Skeletal muscle satellite cell (primary cell): ENCODE results near the gene SLC6A17. TPM values are rescaled to one million over a fixed set of nuclear protein-coding genes. Genes with fewer than 3 reads are reported as not detected.

ENCODE experiments used
- H3K27me3 ChIP-seq: 2 replicates; pipeline ENCODE4 v1.7.0; 2013; ENCODE audit warnings: low read length; ENCODE audit not compliant: control insufficient read depth, insufficient read depth
- H3K36me3 ChIP-seq: 2 replicates; pipeline ENCODE4 v1.7.0; 2013; ENCODE audit warnings: mild to moderate bottlenecking, control low read depth, low read length; ENCODE audit not compliant: insufficient read depth
- H3K4me1 ChIP-seq: 2 replicates; pipeline ENCODE4 v1.7.0; 2013; ENCODE audit warnings: low read length; ENCODE audit not compliant: control insufficient read depth, insufficient read depth
- H3K4me2 ChIP-seq: 2 replicates; pipeline ENCODE4 v1.7.0; 2013; ENCODE audit warnings: mild to moderate bottlenecking, low read length
- H3K4me3 ChIP-seq: 2 replicates; pipeline ENCODE4 v1.7.0; 2013; ENCODE audit warnings: low read length
- H3K9ac ChIP-seq: 2 replicates; pipeline ENCODE4 v1.7.0; 2013; ENCODE audit warnings: mild to moderate bottlenecking, low read depth, low read length, moderate library complexity
- H3K9me3 ChIP-seq: replicated peaks from 2 replicates; pipeline ENCODE4 v1.7.0; 2013; ENCODE audit warnings: mild to moderate bottlenecking, control low read depth, low read length
- total RNA-seq: library from RNA; depleted of rRNA; stranded (reverse); fragments of >200 nt; gene quantifications from 2 replicates; pipeline ENCODE4 v1.2.3, GENCODE V29; 2012; rRNA removed

SLC6A17 gene
- 0.25 and 0.66 TPM in 2 replicates for total RNA-seq

DNA sequence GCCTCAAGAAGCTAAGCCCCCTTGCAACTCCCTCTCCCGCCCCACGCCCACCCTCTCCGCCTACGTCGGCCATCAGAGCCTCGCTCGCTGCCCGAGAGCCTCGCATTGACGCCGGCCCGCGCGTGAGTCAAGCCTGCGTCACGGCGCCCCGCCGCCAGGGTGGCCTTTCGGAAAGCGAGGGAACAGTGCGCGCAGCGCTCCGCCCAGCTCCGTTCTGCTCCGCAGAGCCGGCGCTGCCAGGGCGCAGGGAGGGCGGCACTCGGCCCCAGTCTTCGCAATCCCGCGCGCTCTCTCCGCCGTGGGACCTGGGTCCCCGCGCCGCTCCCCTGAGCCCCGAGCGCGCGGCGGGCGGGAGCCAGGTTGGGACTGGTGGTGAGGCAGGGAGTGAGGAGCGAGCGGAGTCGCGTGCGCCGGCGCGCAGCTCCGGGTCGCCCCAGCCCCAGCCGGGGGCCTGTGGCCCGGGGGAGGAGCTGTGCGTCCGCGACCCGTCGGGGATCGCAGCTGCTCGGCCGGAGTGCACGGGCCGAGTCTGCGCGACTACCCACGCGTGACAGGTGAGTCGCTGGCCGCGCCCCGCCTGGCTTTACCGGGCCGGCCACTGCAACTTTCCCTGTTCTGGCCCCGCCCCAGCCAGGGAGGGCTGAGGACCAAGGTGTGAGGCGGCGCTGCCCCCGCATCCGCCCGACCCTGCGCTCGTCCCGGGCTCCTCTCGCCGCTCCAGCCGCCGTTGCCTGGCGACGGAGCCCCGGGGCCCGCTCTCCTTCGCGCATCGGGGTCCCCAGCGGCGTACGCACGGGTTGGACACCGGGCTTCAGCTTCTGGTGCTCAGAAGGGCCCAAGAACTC is at the start of gene SLC6A17:
Gene SLC6A17 (plus strand): TSS at position 165 of the 845 bp plus-strand sequence. CDS start 16,436 bp downstream, outside the sequence.
- Histone ChIP-seq H3K9me3 (no peaks in the 10 kb centered on the region), H3K27me3 (peaks cover 78% of the 10 kb centered on the region), H3K4me3 (peak within 1 kb of the TSS; percentile 59), H3K4me2 (peak within 1 kb of the TSS; percentile 86), H3K4me1 (peaks cover 11% of the 10 kb centered on the region), H3K9ac (no peak within 1 kb of the TSS), H3K36me3 (no peaks in the 10 kb centered on the region)

DNA sequence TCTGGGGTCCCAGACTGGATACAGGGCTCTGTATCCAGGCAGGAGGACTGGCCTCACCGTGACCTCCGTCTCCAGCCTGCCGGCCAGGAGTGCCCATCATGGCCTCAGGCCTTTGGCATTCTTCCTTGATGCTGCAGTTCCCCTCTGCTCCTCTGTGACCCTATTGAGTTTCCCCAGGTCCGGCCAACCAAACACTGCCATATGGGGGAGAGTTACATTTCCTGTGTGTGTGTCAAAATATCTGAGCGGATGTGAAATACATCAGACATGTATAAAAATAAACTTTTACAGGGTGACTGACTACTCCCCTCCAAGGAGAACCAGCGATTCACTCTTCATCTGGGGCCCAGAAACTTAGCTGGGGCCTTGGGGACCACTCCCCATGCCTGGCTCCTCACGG is 48.2 kb upstream of the SLC6A17 start:
- Histone ChIP-seq H3K36me3 (no peaks in the 10 kb centered on the region), H3K4me3 (no peak overlapping the region), H3K9me3 (no peaks in the 10 kb centered on the region), H3K9ac (no peak overlapping the region), H3K27me3 (peaks cover 56% of the 10 kb centered on the region), H3K4me1 (peaks cover 5% of the 10 kb centered on the region), H3K4me2 (no peak overlapping the region)

DNA sequence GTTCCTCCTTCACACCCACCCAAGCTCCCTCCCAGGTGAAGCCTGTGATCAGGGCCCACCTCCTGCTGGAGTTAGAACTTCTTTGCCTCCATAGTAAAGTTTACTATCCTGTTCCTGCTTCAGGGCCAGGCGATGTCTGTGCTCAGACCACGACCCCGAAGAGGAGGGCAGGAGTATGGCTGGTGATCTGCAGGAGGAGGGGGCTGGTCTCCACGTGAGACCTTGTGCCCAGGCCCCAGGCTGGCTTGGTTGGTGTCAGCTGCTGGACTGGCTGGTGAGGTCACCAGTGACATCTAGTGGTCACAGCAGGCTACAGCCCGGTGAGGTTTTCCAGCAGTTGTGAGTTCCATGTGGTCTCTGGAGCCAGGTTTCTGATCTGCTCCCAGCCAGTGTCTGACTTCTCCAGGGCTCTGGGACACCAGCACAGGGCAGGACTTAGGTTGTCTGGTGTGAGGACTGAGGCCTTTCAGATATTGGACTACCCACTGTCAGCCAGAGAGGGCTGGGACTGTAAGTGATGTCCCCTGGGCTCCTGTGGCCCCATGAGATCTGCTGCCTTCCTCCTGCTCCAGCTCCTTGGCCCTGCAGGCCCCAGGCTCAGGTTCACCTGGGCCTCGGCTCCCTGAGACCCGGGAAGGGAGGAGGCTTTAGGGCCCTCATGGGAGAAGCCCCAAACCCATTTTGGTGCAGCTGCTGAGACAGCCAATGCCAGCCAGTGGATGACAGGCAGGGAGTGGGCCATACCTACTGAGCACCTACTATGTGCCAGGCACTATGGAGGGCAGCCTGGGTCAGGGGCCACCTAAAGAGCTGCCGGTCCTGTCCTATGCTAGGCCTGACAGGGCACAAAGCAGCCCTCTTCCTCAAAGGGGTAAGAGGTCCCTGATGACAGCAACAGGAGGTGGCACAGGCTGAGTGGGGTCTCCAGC is 44.0 kb upstream of the SLC6A17 start:
- Histone ChIP-seq H3K9me3 (no peaks in the 10 kb centered on the region), H3K9ac (no peak overlapping the region), H3K4me1 (peaks cover 5% of the 10 kb centered on the region), H3K4me3 (no peak overlapping the region), H3K4me2 (no peak overlapping the region), H3K27me3 (peaks cover 52% of the 10 kb centered on the region), H3K36me3 (no peaks in the 10 kb centered on the region)

DNA sequence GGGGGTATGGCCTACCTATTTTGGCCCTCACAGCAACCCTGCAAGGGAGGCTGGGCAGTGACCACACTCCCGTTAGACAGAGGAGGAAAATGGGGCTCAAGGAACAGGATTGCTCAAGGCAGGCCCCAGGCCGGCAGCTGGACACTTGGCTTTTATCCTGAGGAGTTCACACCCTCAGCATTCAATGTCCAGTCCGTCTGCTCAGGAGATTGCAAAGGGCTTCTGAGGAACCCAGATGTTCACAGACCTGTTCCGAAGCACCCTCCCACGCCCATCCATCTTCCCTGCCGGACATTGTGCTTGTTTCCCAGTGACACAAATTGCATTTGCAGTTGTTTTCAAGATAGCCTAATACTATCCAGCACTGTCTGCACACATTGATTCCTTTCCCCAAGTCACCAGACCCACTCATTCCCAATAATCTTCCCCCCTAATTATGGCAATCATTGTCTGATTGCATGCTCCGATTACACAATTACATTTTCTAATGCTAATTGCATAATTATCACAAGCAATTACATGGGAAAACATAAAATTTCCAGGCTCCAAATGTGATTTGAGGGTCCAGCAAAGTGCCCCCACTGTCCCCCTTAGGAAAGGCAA is 42.3 kb upstream of the SLC6A17 start:
- no peaks in the 10 kb centered on the region for H3K36me3 ChIP-seq
- no peak overlapping the region for H3K4me2 ChIP-seq
- H3K9ac ChIP-seq: no peak overlapping the region
- peaks cover 59% of the 10 kb centered on the region for H3K27me3 ChIP-seq
- H3K4me3 ChIP-seq: no peak overlapping the region
- no peaks in the 10 kb centered on the region for H3K4me1 ChIP-seq
- H3K9me3 ChIP-seq: no peaks in the 10 kb centered on the region

- Histone ChIP-seq H3K36me3 (no peaks in the 10 kb centered on the region), H3K4me2 (no peak overlapping the region), H3K4me1 (no peaks in the 10 kb centered on the region), H3K27me3 (peaks cover 77% of the 10 kb centered on the region), H3K9ac (no peak overlapping the region), H3K9me3 (no peaks in the 10 kb centered on the region), H3K4me3 (no peak overlapping the region)
These were observed 39.2 kb upstream of the SLC6A17 start for GRCh38 chr1:110111081-110111480.

GRCh38 chr1:110112143-110112542 is 38.2 kb upstream of the SLC6A17 start, which contains the start of gene UBL4B:
Gene UBL4B, plus strand, starts transcription at chr1:110112443. Its CDS starts 92 bp downstream, at chr1:110112535.
- H3K4me2 ChIP-seq: no peak within 1 kb of the TSS
- no peaks in the 10 kb centered on the region for H3K4me1 ChIP-seq
- peaks cover 81% of the 10 kb centered on the region for H3K27me3 ChIP-seq
- no peak within 1 kb of the TSS for H3K4me3 ChIP-seq
- H3K9ac ChIP-seq: no peak within 1 kb of the TSS
- no peaks in the 10 kb centered on the region for H3K9me3 ChIP-seq
- H3K36me3 ChIP-seq: no peaks in the 10 kb centered on the region

DNA sequence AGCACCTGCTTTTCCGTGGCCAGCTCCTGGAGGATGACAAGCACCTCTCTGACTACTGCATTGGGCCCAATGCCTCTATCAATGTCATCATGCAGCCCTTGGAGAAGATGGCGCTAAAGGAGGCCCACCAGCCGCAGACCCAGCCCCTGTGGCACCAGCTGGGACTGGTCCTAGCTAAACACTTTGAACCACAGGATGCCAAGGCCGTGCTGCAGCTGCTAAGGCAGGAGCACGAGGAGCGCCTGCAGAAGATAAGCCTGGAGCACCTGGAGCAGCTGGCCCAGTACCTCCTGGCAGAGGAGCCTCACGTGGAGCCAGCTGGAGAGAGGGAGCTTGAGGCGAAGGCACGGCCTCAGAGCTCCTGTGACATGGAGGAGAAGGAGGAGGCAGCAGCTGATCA is 37.6 kb upstream of the SLC6A17 start:
- H3K4me1 ChIP-seq: no peaks in the 10 kb centered on the region
- no peak overlapping the region for H3K4me2 ChIP-seq
- H3K9me3 ChIP-seq: no peaks in the 10 kb centered on the region
- H3K4me3 ChIP-seq: no peak overlapping the region
- no peaks in the 10 kb centered on the region for H3K36me3 ChIP-seq
- H3K27me3 ChIP-seq: peaks cover 80% of the 10 kb centered on the region
- no peak overlapping the region for H3K9ac ChIP-seq

DNA sequence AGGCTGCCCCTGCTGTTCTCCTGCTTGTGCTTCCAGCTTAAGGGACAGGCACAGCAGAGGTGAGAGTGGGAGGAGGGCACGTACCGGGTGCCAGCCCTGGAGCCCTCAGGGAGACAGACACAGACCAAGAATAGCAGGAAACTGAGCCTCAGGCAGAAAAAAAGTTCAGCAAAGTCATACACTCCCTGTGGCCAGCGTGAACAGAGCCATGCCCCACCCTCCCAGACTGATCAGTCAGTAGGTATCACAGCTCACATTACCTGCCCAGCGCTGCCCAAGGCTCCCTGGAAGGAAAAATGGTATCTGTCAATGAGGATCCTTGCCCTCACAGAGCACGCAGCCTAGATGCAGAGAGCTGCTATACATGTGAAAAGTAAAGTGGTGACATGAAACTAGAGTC is 36.7 kb upstream of the SLC6A17 start:
- Histone ChIP-seq H3K36me3 (no peaks in the 10 kb centered on the region), H3K9me3 (no peaks in the 10 kb centered on the region), H3K4me1 (no peaks in the 10 kb centered on the region), H3K27me3 (peaks cover 72% of the 10 kb centered on the region), H3K9ac (no peak overlapping the region), H3K4me2 (no peak overlapping the region), H3K4me3 (no peak overlapping the region)

DNA sequence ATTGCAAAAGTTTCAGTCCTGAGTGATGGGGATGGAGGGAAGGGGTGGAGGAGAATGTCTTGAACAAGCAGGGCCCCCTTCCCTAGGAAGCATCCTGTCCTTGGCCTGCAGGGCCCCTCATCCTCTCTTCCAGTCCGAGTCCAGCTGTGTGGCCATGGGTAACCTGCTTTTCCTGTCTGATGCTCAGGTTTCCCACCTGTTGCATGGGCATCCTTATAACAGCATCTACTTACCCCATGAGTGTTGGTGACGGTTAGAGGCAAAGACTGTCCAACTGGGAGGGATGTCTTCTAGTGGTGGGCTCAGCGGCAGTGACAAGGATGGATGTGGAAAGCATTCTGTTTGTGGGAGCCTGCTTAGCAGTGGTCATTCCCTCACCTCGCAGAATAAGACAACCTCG is 36.1 kb upstream of the SLC6A17 start:
- Histone ChIP-seq H3K9me3 (no peaks in the 10 kb centered on the region), H3K4me2 (no peak overlapping the region), H3K36me3 (no peaks in the 10 kb centered on the region), H3K27me3 (peaks cover 66% of the 10 kb centered on the region), H3K9ac (no peak overlapping the region), H3K4me3 (no peak overlapping the region), H3K4me1 (no peaks in the 10 kb centered on the region)

GRCh38 chr1:110114784-110115183 is 35.5 kb upstream of the SLC6A17 start:
- Histone ChIP-seq H3K9me3 (no peaks in the 10 kb centered on the region), H3K4me1 (no peaks in the 10 kb centered on the region), H3K4me3 (no peak overlapping the region), H3K36me3 (no peaks in the 10 kb centered on the region), H3K27me3 (peaks cover 64% of the 10 kb centered on the region), H3K9ac (no peak overlapping the region), H3K4me2 (no peak overlapping the region)
